ENCODE results near the gene ECT2.
"Not testable (repeated sequence)": the region's sequence is repeated elsewhere in the genome, so short reads cannot be mapped to it uniquely, and the experiment has no call there.

The ECT2 gene

GRCh38 chr3:172750368-172751174 lies at the start of gene ECT2:
Gene ECT2 (plus strand): TSS chr3:172750726. CDS start chr3:172754531, 3,805 bp downstream.
- Histone ChIP-seq H3K4me1 (peaks cover 27% of the 10 kb centered on the region), H3K36me3 (peaks cover 9% of the 10 kb centered on the region; the same call in 1 of the 2 replicates), H3K4me3 (peak within 1 kb of the TSS; percentile 93), H4K20me1 (no peaks in the 10 kb centered on the region), H3K27ac (peak within 1 kb of the TSS; percentile 92), H3K4me2 (peak within 1 kb of the TSS; percentile 80), H3K9me3 (no peaks in the 10 kb centered on the region), H3K9ac (peak within 1 kb of the TSS; percentile 93), H3K27me3 (no peaks in the 10 kb centered on the region)
- no peak for TF ChIP-seq Cebpa-rat (IDR thresholded peaks at IDR 0.05)

GRCh38 chr3:172700936-172701455 lies 49.5 kb upstream of the ECT2 start:
- H3K36me3 ChIP-seq = no peaks in the 10 kb centered on the region
- H3K4me2 ChIP-seq = no peak overlapping the region
- H3K27me3 ChIP-seq = no peaks in the 10 kb centered on the region
- H4K20me1 ChIP-seq = no peaks in the 10 kb centered on the region
- H3K4me3 ChIP-seq = no peak overlapping the region
- H3K9me3 ChIP-seq = no peaks in the 10 kb centered on the region
- H3K27ac ChIP-seq = no peak overlapping the region
- no peaks in the 10 kb centered on the region for H3K4me1 ChIP-seq
- TF ChIP-seq Cebpa-rat (IDR thresholded peaks at IDR 0.05) = no peak
- H3K9ac ChIP-seq = no peak overlapping the region

GRCh38 chr3:172701751-172702150 lies 48.8 kb upstream of the ECT2 start:
- Histone ChIP-seq H3K36me3 (no peaks in the 10 kb centered on the region), H3K9ac (no peak overlapping the region), H4K20me1 (no peaks in the 10 kb centered on the region), H3K27ac (no peak overlapping the region), H3K4me2 (no peak overlapping the region), H3K27me3 (no peaks in the 10 kb centered on the region), H3K4me3 (no peak overlapping the region), H3K9me3 (no peaks in the 10 kb centered on the region), H3K4me1 (no peaks in the 10 kb centered on the region)
- no peak for TF ChIP-seq Cebpa-rat (IDR thresholded peaks at IDR 0.05)

GRCh38 chr3:172702256-172702655 lies 48.3 kb upstream of the ECT2 start:
- Histone ChIP-seq H3K27me3 (no peaks in the 10 kb centered on the region), H4K20me1 (no peaks in the 10 kb centered on the region), H3K4me3 (no peak overlapping the region), H3K36me3 (no peaks in the 10 kb centered on the region), H3K9me3 (no peaks in the 10 kb centered on the region), H3K27ac (no peak overlapping the region), H3K4me1 (no peaks in the 10 kb centered on the region), H3K9ac (no peak overlapping the region), H3K4me2 (no peak overlapping the region)
- no peak for TF ChIP-seq Cebpa-rat (IDR thresholded peaks at IDR 0.05)

- H3K4me3 ChIP-seq, H4K20me1 ChIP-seq, H3K9me3 ChIP-seq, H3K4me1 ChIP-seq, H3K4me2 ChIP-seq, H3K27me3 ChIP-seq, H3K9ac ChIP-seq, H3K36me3 ChIP-seq, H3K27ac ChIP-seq: not testable (repeated sequence)
These were observed 47.8 kb upstream of the ECT2 start for GRCh38 chr3:172702731-172703130.

GRCh38 chr3:172704001-172704400 lies 46.5 kb upstream of the ECT2 start:
- H3K27ac ChIP-seq = no peak overlapping the region
- H3K9ac ChIP-seq = no peak overlapping the region
- no peaks in the 10 kb centered on the region; the same call in 1 of the 2 replicates for H3K4me1 ChIP-seq
- no peaks in the 10 kb centered on the region for H4K20me1 ChIP-seq
- TF ChIP-seq Cebpa-rat (IDR thresholded peaks at IDR 0.05) = no peak
- no peaks in the 10 kb centered on the region for H3K36me3 ChIP-seq
- no peaks in the 10 kb centered on the region for H3K27me3 ChIP-seq
- no peaks in the 10 kb centered on the region for H3K9me3 ChIP-seq
- no peak overlapping the region for H3K4me3 ChIP-seq
- no peak overlapping the region for H3K4me2 ChIP-seq

GRCh38 chr3:172705170-172705569 lies 45.4 kb upstream of the ECT2 start:
- no peak overlapping the region for H3K4me2 ChIP-seq
- no peak for TF ChIP-seq Cebpa-rat (IDR thresholded peaks at IDR 0.05)

GRCh38 chr3:172707030-172707429 lies 43.5 kb upstream of the ECT2 start:
- TF ChIP-seq Cebpa-rat (IDR thresholded peaks at IDR 0.05) = no peak
- H3K9ac ChIP-seq = no peak overlapping the region
- H4K20me1 ChIP-seq = no peaks in the 10 kb centered on the region
- H3K27me3 ChIP-seq = no peaks in the 10 kb centered on the region
- peaks cover 21% of the 10 kb centered on the region for H3K4me1 ChIP-seq
- no peak overlapping the region for H3K27ac ChIP-seq
- no peak overlapping the region for H3K4me3 ChIP-seq
- H3K36me3 ChIP-seq = no peaks in the 10 kb centered on the region
- no peak overlapping the region for H3K4me2 ChIP-seq
- H3K9me3 ChIP-seq = no peaks in the 10 kb centered on the region

More at GRCh38 chr3:172705170-172705569, 45.4 kb upstream of the ECT2 start:
- no peaks in the 10 kb centered on the region for H4K20me1 ChIP-seq
- no peaks in the 10 kb centered on the region for H3K36me3 ChIP-seq
- no peak overlapping the region for H3K4me3 ChIP-seq
- no peak overlapping the region for H3K27ac ChIP-seq
- H3K9ac ChIP-seq = no peak overlapping the region
- H3K4me1 ChIP-seq = peaks cover 11% of the 10 kb centered on the region
- no peaks in the 10 kb centered on the region for H3K27me3 ChIP-seq
- H3K9me3 ChIP-seq = no peaks in the 10 kb centered on the region

- Histone ChIP-seq H3K9ac (no peak overlapping the region), H3K9me3 (no peaks in the 10 kb centered on the region), H4K20me1 (no peaks in the 10 kb centered on the region), H3K27ac (no peak overlapping the region), H3K4me2 (no peak overlapping the region), H3K36me3 (no peaks in the 10 kb centered on the region), H3K4me3 (no peak overlapping the region), H3K4me1 (peaks cover 21% of the 10 kb centered on the region), H3K27me3 (no peaks in the 10 kb centered on the region)
- no peak for TF ChIP-seq Cebpa-rat (IDR thresholded peaks at IDR 0.05)
These were observed 42.6 kb upstream of the ECT2 start for GRCh38 chr3:172707967-172708366.

GRCh38 chr3:172708921-172709773 lies 41.4 kb upstream of the ECT2 start:
- Histone ChIP-seq H3K27me3 (no peaks in the 10 kb centered on the region), H3K4me1 (peaks cover 21% of the 10 kb centered on the region), H3K4me3 (no peak overlapping the region), H4K20me1 (no peaks in the 10 kb centered on the region), H3K27ac (no peak overlapping the region), H3K36me3 (no peaks in the 10 kb centered on the region), H3K4me2 (peak overlapping the region; percentile 90), H3K9ac (no peak overlapping the region), H3K9me3 (no peaks in the 10 kb centered on the region)
- TF ChIP-seq Cebpa-rat (IDR thresholded peaks at IDR 0.05) = no peak
